ENCODE data around the gene OR10T2.
"Not testable (repeated sequence)": the region's sequence is repeated elsewhere in the genome, so short reads cannot be mapped to it uniquely, and the experiment has no call there.

The OR10T2 gene, protein sequence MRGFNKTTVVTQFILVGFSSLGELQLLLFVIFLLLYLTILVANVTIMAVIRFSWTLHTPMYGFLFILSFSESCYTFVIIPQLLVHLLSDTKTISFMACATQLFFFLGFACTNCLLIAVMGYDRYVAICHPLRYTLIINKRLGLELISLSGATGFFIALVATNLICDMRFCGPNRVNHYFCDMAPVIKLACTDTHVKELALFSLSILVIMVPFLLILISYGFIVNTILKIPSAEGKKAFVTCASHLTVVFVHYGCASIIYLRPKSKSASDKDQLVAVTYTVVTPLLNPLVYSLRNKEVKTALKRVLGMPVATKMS

DNA sequence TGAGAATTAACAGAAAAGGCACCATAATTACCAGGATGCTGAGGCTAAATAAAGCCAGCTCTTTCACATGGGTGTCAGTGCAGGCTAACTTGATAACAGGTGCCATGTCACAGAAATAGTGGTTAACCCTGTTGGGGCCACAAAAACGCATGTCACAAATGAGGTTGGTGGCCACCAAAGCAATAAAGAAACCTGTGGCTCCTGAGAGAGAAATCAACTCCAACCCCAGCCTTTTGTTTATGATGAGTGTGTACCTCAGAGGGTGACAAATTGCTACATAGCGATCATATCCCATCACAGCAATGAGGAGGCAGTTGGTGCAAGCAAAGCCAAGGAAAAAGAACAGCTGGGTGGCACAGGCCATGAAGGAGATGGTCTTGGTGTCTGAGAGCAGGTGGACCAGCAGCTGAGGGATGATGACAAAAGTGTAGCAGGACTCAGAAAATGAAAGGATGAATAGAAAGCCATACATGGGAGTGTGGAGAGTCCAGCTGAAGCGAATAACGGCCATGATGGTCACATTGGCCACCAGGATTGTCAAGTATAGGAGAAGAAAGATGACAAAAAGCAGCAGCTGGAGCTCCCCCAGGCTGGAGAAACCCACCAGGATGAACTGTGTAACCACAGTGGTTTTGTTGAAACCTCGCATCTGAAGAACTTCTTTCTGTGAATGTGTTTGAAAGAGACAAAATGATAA is at the start of gene OR10T2:
Gene OR10T2, minus strand, starts transcription at position 649 of the 697 bp plus-strand sequence. Its CDS starts 0 bp downstream, at position 649.
- DNase-seq = no peak

DNA sequence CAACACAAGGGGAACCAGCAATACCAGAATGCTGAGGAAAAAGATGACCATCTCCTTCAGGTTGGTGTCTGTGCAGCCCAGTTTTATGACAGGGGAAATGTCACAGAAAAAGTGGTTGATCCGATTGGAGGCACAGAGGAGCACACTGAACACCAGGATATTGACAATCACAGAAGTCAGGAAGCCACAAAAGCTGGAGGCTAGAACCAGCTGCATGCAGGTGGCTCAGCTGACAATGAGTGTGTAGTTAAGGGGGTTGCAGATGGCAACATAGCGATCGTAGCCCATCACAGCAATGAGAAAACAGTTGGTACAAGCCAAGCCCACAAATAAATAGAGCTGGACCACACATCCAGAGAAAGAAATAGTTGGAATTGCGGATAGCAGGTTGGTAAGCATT is 46.1 kb upstream of the OR10T2 start:
- no peak for DNase-seq

DNA sequence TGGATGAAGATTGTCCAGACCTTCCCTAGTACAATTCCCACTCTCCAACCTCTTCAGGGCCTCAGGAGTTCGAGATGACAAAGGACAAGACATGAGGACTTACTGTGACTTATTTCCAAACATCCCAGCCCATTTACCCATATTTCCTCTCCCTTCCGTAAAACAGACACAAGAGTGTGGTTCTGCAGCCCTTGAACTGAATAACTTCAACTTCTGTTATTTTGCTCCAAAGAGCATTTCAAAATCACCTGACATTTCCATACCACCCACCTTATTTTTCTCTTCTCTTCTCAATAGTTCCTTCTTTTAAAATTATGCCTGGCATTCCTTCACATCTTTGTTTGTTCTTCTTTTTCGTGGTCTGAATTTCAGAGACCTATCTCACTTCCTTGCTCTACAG is 35.5 kb upstream of the OR10T2 start:
- no peak for DNase-seq

DNA sequence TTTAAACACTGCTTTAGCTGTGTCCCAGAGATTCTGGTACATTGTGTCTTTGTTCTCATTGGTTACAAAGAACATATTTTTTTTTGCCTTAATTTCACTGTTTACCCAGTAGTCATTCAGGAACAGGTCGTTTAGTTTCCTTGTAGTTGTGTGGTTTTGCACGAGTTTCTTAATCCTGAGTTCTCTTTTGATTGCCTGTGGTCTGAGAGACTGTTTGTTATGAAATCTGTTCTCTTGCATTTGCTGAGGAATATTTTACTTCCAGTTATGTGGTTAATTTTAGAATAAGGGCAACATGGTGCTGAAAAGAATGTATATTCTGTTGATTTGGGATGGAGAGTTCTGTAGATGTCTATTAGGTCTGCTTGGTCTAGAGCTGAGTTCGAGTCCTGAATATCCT is 30.9 kb upstream of the OR10T2 start:
- DNase-seq = not testable (repeated sequence)

DNA sequence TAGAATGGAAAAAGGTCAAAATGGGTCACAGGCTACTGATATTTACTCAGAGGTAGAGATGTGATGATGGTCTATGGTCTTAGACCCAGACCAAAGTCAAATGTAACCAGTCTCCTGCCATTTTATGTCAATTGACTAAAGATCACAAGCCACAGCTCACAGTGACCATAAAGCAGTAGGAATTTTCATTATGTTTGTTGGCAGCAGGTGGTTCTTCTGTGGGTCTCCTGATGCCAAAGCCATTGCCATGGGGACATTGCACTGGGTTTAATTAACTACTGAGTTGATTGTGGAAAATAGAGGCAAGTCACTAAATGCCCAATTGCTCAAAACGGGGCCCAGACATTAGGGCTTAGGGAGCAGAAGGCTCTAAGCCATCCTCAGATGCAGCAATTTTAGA is 26.9 kb upstream of the OR10T2 start, which contains the start of gene OR10K2:
Gene OR10K2, minus strand, starts transcription at position 101 of the 400 bp plus-strand sequence. CDS start 5,371 bp downstream, outside the sequence.
- no peak for DNase-seq

DNA sequence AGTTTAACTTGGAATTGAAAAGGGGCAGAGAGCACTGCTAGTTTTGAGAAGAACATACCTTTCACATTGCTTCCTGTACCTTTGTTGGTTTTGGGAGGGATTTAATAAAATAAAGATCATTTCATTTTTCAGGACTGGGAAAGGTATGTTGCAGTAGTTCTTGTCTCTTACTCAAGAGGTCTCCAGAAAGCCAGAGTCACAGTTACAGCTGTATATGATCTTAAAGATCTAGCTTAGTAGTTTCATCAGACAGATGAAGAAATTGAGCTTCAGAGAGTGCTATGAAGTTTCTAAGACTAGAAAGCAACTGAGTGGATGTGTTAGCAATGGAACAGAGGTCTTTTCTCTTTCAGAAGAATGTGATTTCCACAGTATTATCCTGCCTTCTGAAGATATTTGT is 25.8 kb upstream of the OR10T2 start:
- no peak for DNase-seq

DNA sequence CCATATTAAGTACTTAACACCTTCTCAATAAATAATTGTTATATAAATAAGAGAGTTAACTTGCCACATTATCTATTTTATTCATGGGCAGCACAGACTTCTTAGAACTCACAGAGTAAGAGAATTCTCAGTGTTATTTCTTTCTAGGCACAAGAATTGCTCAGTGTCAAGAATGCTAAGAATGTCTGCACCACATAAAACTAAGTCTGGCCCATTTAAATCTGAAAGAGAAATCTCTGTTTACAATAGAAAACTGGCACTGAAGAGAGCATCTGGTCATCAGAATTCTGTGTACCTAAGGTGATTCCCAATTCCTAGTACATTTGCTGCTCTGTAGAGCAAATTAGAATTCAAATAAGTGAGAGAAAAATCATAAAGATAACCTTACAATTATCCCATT is 22.9 kb upstream of the OR10T2 start:
- no peak for DNase-seq

DNA sequence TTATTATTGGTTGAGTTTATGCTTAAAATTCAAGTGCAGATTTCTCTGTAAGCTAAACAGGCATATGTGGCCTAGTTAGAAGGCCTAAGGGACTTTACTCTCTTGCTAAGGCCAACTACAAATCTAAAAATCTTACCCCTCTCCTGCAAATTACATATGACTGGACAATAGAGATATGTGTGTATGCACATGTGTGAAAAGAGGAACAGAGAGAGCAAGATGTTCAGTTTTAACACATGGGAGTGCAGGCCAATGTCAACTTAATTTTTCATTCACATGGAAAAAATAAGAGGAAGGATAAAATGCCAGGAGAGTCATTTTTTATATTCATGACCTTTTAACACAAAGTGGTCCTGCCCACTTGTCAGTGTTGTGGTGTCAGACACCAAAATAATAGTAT is 18.3 kb upstream of the OR10T2 start:
- DNase-seq = no peak

DNA sequence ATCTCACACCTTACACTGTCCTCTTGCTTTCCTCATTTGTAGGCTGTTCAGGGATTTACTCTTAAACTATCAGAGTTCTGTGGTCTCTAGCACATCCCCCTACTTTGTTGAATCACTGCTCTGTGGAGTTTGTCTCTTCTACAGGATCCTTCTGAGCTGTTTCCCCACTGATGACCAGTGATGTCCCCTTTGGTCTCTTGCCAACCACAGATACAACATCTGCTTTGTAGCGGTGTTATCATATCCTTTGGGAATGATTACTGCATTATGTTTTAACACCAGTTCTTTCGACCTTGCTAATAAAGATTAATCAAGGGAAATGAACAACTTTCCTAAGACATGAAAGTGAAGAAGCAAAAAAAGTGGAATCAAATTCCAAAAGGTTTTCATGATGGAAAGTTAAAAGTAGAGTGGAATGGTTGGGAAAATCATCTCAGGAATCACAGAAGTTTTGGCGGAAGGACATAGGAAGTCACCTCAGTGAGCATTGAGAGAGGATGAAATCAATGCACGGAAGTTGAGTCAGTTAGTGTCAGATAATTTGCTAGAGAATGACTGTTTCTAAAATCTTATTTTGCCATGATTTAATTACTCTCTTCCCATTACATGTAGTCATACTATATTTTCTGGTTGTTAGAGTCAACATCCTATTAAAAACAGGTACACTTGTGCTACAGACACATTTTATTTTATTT is 15.5 kb upstream of the OR10T2 start:
- DNase-seq = no peak

DNA sequence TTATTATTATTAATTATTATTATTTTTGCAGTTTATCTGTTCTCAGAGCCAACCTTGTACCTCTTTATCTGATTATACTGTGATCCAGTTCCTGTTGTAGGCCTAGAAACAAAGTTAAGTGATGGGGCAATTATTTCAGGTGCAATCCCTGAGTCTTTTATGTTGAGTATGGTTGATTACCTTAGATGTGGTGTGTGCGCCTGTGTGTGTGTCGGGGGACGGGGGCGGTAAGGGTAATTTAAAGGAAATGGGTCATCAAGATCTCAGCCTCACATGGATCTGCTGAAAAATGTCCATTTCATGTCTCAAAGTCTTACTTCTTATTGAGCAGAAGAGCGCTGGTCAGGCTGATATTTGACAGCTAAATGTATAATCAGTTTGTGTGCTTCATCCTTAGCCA is 7.8 kb upstream of the OR10T2 start:
- no peak for DNase-seq

DNA sequence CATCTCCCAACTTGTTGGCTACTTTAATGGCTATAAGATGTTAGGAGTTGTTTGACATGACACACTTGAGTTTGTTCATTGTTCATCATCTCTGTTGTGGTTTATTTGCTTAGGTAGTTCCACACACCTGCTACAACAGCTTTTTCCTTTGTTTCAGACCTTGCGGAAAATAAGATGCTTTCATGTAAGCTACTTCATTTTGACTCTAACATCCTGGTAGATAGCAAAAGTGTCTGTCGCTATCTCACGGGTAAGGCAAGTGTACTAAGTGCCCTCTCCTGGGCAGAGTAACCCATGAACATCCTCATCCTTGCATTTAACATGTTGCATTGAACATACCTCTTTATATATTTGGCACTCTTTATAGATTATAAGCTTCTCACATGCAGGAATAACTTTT is 1.6 kb upstream of the OR10T2 start:
- no peak for DNase-seq

DNA sequence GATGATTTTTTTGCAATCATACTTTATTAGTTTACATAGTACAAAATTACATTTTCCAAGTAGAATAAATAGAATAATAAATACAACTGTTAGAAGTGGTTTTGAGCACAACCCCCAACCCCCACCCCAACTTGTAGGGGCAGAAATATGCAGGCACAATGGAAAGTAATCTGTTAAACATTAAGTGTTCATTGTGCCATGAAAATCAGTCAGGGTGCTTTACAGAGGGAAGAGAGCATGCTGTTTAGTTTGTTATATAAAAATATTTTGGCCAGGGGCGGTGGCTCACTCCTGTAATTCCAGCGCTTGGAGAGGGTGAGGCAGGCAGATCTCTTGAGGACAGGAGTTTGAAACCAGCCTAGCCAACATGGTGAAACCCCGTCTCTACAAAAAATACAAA is 2.6 kb downstream of the OR10T2 start:
- DNase-seq = no peak

DNA sequence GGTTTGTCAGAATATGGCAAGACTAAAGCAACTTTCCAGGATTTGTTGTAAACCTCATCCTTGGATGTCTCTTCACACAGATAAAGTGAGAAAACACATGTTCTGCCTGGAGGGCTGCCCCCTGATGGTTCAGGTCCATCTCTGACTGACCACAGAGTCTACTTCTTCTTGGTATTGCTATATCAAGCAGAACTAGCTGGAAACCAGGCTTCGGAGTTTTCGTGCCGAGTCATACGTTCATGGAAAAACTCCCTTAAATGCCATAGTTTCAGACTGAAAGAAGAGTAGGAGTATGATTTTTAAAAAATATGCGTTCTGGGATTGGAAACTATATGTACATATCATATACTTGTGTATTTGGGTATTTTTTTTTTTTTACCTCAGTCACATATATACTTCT is 5.8 kb downstream of the OR10T2 start:
- DNase-seq = no peak

DNA sequence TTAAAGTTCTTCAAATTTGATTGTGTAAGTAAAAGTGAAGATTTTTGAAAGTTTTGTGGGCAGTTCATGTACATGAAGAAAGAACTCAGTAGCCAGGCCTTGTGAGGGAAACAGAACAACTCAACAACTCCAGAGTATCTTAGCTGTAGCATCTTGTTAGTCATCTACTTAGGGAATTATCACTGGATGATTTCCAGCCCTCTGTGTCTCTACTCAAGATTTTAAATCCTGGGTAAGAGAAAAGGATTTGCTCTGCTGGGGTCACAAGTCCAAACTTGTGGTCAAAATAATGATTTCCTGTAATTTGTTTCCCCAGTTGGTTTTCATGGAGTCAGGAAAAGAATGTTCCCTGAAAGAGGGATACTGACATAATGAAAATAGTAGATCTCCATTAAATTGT is 8.2 kb downstream of the OR10T2 start:
- no peak for DNase-seq

DNA sequence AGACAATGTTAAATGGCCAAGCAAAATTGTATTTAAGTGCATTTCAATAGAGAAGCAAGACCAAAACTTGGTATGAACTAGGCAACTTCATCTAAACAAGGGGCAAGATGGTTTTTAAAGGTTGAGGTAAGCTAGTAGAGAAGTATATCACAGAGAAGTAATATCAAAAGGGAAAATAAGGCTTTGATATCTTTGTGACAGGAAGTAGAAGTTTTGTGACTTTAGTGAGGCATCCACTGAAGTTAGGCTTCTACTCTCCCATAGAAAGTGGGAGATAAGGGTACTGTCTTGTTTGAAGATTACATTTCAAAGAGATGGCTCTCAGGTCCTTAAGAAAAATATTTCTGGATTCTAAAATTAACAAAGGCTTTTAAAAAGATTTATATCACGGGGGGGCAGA is 8.9 kb downstream of the OR10T2 start:
- DNase-seq = no peak

DNA sequence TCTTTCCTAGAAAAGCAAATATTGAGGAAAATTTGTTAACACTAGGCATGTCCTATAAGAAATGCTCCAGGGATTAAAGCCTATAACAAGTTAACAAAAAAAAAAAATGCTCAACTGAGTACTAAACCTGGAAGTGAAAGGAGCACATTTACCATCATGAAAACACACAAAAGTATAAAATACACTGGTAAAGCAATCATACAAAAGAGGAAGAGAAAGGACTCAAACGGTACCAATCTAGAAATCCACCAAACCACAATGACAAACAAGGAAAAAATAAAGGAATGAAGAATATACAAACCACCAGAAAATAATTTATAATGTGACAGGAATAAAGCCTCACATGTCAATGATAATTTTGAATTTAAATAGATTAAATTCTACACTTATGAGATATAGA is 24.4 kb downstream of the OR10T2 start:
- DNase-seq = no peak

DNA sequence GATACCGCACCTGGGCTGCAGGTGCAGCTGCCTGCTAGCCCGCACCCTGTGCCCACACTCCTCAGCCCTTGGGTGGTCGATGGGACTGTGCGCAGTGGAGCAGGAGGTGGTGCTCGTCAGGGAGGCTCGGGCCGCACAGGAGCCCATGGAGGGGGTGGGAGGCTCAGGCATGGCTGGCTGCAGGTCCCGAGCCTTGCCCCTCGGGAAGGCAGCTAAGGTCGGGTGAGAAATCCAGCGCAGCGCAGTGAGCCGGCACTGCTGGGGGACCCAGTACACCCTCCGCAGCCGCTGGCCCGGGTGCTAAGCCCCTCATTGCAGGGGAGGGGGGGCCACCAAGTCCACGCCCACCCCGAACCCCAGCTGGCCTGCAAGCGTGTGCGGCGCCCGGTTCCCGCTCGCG is 25.2 kb downstream of the OR10T2 start:
- DNase-seq = not testable (repeated sequence)

DNA sequence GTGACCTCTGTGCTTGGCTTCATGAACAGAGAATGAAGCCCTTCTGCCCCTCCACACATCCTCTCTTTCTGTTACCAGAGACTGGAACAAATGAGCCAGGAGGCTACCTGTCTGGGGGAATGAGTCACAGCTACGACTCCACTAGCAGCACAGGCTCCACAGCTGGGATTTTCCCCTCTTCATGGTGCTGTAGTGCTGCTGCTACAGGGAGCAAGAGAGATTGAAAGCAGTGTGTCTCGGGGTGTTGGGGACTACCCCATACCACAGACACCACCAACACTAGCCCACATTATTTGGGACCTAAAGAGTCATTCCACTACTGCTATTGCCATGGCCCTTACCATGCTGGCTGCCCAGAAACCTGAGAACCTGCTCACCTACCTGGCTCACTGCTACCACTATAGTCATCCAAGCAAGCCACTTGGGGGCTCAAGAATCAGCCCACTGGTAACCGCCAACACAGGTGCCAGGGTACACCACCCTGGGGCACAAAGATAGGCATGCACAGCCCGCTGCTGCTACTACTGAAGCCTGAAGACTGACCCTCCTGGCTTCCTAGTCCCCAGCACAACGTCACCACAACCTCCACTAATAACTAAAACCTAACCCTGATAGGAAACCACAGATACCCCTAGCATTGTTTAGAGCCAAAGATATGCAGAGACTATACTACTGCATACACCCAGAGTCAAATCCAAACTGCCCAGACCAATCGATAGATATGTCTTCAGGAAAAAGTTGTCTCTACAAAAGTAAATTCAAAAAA is 27.9 kb downstream of the OR10T2 start:
- no peak for DNase-seq

DNA sequence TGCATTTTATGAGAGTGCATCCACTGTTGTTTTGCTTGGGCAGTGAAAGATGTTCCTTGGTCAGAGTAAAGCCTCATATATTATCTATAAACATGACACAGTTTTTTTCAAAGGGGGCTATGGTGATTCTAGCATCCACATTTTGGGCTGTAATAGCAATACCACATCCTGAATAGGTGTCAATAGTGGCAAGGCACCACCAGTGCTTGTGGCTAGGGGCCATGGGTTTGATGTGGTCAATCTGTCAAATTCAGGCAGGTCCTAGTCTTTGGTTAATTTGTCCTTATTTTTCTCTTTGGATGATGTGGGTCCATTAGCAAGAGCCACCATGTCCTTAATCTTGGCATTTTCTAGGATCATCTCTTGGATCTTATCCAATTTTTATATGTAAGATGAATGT is 32.5 kb downstream of the OR10T2 start:
- no peak for DNase-seq

DNA sequence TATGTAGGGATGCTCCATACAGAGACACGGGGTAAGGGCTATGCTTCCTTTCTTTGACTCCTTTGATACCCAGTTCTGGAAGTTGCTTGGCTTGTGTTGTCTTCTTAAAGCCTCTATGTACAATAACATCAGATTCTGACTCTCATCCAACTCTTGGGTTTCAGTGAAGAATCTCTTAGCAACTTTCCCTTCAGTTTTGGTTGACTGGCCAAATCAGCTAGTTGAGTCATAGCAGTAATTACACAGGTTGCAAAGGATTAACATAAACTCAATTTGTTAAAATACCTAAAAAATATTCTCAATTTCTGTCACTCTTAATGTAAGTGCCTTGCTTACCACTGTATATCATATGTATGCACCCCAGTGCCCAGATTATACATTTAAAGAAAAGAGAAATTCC is 36.3 kb downstream of the OR10T2 start:
- no peak for DNase-seq

DNA sequence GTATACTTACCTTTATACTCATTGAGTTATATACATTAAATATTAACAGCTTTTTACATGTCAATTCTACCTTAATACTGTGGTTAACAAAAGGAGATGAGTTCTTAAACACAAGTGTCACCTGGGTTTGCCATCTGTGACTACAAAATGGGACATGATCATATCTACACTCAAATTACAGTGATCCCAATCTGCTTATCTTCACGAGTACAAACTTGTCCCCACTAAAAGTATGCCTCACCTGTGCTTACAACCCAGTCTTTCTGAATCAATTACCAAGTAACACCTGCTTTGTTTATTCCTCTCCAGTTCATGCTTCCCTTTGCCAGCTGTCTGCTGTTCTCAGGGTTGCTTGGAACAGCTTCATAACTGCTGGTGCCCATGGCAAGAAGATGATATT is 36.8 kb downstream of the OR10T2 start:
- DNase-seq = no peak

DNA sequence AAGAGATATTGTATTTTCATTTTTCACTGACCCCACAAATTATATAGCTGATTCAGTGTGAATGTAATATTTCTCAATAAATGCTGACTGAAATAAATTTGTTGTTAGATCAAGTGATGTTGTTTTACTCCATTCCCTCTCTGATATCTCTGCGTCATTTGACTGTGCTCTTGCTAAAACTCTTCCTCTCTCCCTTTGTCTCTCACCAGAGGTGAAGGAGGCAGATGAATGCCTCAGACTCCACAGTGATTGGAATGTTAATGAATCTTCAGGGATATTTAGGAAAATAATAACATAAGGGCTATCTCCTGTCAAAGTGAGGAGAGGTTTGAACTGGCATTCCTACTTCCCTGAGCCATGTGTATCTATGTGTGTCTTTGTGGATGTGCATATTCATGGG is 41.8 kb downstream of the OR10T2 start:
- no peak for DNase-seq

DNA sequence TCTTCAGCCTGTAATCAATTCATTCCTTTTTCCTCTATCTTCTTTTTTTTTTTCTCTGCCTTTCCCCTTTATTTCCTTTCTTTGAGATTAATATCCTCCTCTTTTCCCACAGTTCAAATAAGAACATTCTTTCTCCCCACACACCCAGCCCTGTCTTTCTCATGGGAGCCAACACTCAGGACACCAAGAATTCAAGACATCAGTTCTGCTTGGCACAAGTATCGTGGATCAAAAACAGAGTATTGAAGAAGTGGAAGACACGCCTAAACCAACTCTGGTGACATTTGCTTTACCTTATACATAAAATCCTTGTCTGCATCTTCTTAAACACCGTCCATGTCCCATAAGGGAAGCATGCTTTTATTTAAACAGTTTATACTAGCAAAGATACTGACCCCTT is 42.6 kb downstream of the OR10T2 start:
- no peak for DNase-seq
